ENCODE data around the gene OSTC. TPM values are rescaled to one million over a fixed set of nuclear protein-coding genes. Genes with fewer than 3 reads are reported as not detected.
A peak's percentile ranks its signal among the peaks of the same experiment; 100 is the strongest.

Gene OSTC
- total and polyA plus RNA-seq, 2 experiments from 2014 or later: 149 to 402 TPM

DNA sequence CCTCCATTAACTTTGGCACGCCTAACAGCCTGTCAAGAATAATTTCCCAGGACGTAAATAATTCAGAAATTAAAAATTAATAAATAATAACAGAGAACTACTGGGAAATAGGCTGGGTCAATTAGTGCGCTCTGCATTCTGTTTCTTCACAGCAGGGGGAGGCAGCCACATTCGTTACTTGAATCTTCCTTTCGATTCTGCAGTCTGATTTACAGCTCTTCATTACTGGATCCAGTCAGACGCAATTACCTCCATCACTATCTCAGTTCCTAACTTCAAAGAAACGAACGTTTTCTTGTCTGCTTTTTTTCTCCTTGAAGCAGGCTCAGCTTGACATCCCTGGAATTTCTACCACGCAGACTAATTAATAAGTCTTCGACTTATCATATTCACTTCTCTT, 39.0 kb upstream of the OSTC start:
- no peaks in the 10 kb centered on the region for H3K4me1 ChIP-seq (ENCODE audit: low read depth)
- H3K36me3 ChIP-seq: no peaks in the 10 kb centered on the region
- DNase-seq (ENCODE audit: low read depth in 1 of 2, low spot score in 1 of 2): peak in 1 of 2 donors; percentile 55
- H3K4me3 ChIP-seq: no peak overlapping the region
- H3K9me3 ChIP-seq (ENCODE audit: low read depth): no peaks in the 10 kb centered on the region
- no peak overlapping the region for H3K27ac ChIP-seq
- TF ChIP-seq, protein P1, sequence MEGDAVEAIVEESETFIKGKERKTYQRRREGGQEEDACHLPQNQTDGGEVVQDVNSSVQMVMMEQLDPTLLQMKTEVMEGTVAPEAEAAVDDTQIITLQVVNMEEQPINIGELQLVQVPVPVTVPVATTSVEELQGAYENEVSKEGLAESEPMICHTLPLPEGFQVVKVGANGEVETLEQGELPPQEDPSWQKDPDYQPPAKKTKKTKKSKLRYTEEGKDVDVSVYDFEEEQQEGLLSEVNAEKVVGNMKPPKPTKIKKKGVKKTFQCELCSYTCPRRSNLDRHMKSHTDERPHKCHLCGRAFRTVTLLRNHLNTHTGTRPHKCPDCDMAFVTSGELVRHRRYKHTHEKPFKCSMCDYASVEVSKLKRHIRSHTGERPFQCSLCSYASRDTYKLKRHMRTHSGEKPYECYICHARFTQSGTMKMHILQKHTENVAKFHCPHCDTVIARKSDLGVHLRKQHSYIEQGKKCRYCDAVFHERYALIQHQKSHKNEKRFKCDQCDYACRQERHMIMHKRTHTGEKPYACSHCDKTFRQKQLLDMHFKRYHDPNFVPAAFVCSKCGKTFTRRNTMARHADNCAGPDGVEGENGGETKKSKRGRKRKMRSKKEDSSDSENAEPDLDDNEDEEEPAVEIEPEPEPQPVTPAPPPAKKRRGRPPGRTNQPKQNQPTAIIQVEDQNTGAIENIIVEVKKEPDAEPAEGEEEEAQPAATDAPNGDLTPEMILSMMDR (IDR thresholded peaks at IDR 0.05; ENCODE audit: low read depth, low read length): peak; percentile 56
- H3K27me3 ChIP-seq: no peaks in the 10 kb centered on the region

- no peak overlapping the region for H3K4me3 ChIP-seq
- no peak overlapping the region for H3K27ac ChIP-seq
- no peak for DNase-seq (ENCODE audit: low read depth in 1 of 2, low spot score in 1 of 2)
- no peaks in the 10 kb centered on the region for H3K4me1 ChIP-seq (ENCODE audit: low read depth)
- TF ChIP-seq, protein P1 (IDR thresholded peaks at IDR 0.05; ENCODE audit: low read depth, low read length): no peak
- no peaks in the 10 kb centered on the region for H3K9me3 ChIP-seq (ENCODE audit: low read depth)
- H3K36me3 ChIP-seq: no peaks in the 10 kb centered on the region
- H3K27me3 ChIP-seq: no peaks in the 10 kb centered on the region
These were observed 38.0 kb upstream of the OSTC start for GRCh38 chr4:108612365-108612764.

- Histone ChIP-seq H3K9me3 (ENCODE audit: low read depth) (no peaks in the 10 kb centered on the region), H3K27ac (peak overlapping the region; percentile 6), H3K4me1 (ENCODE audit: low read depth) (peaks cover 20% of the 10 kb centered on the region), H3K4me3 (peak overlapping the region; percentile 74), H3K27me3 (no peaks in the 10 kb centered on the region), H3K36me3 (peaks cover 27% of the 10 kb centered on the region)
- peak in 1 of 2 donors; percentile 3 for DNase-seq (ENCODE audit: low read depth in 1 of 2, low spot score in 1 of 2)
- TF ChIP-seq, protein P1 (IDR thresholded peaks at IDR 0.05; ENCODE audit: low read depth, low read length): no peak
These were observed 30.9 kb upstream of the OSTC start for GRCh38 chr4:108619372-108620100.

DNA sequence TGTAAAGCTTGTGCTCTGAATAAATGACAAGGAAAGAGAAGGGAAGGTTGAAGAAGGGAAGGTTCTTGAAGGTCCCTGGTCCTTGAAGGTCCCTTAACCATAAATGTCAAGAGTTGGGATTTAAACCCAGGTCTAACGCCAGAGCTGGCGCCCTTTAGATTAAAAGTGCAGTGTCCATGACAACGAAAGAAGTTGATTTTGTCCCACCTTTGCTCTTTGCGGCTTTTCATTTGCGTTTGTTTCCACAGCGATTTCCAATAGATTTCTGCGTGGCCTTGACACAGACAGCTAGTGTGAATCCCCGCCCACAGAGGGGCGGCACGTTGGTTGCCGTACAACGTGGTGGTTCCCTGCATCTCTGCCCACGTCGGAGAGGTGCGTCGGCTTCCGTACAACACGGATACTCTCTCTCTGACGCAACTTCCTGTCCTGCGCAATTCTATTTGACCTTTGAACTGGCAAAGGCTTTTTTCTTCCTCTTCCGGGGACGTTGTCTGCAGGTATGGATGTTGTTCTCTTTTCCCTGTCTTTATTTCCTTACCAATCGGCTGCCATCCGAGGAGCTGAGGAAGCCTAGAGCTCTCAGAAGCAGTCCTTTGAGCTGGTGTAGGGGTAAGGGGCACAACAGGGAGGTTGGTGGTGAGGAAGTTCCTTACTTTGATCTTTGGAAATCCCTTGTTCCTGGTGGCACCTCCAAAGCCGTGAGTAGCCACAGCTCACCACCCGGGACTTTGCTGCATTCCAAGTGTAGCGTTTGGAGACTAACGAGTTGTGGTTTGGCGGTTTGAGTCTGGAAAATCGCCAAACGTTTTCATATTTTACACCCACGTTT, 30.1 kb upstream of the OSTC start, which contains the start of gene RPL34:
TSS of gene RPL34 (plus strand) at position 476 of the 832 bp plus-strand sequence. CDS start 1,384 bp downstream, outside the sequence.
- Histone ChIP-seq H3K27ac (peak within 1 kb of the TSS; percentile 87), H3K27me3 (no peaks in the 10 kb centered on the region), H3K36me3 (peaks cover 35% of the 10 kb centered on the region), H3K4me1 (ENCODE audit: low read depth) (peaks cover 20% of the 10 kb centered on the region), H3K4me3 (peak within 1 kb of the TSS; percentile 74), H3K9me3 (ENCODE audit: low read depth) (no peaks in the 10 kb centered on the region)
- peak; percentile 98 to 99 for DNase-seq (ENCODE audit: low read depth in 1 of 2, low spot score in 1 of 2)
- TF ChIP-seq, protein P1 (IDR thresholded peaks at IDR 0.05; ENCODE audit: low read depth, low read length): no peak

GRCh38 chr4:108620933-108621905, 29.2 kb upstream of the OSTC start:
- peak in 1 of 2 donors; percentile 13 for DNase-seq (ENCODE audit: low read depth in 1 of 2, low spot score in 1 of 2)
- Histone ChIP-seq H3K27me3 (no peaks in the 10 kb centered on the region), H3K4me3 (peak overlapping the region; percentile 74), H3K27ac (peak overlapping the region; percentile 87), H3K36me3 (peaks cover 44% of the 10 kb centered on the region), H3K9me3 (ENCODE audit: low read depth) (no peaks in the 10 kb centered on the region), H3K4me1 (ENCODE audit: low read depth) (peaks cover 20% of the 10 kb centered on the region)
- TF ChIP-seq, protein P1 (IDR thresholded peaks at IDR 0.05; ENCODE audit: low read depth, low read length): no peak

Data from cardiac muscle cell (in vitro differentiated cells and primary cell).